Activated CD8-positive, alpha-beta T cell treated with anti-CD3 and anti-CD28 coated beads for 36 hours (primary cell): ENCODE measurements around the gene ZCCHC2. TPM values are rescaled to one million over a fixed set of nuclear protein-coding genes. Genes with fewer than 3 reads are reported as not detected.

Experiments used
- ATAC-seq: fragments of 200-7000 bp; cut with Tn5 transposase; one replicate; pipeline ENCODE4 v1.10.0; 2021; ENCODE audit warnings: mild to moderate bottlenecking, moderate library complexity
- CTCF ChIA-PET: fragments of 350-600 bp; sonication (Branson Sonifier 250); formaldehyde crosslinking; loops from one replicate; lab custom pipeline; 2021; ENCODE audit warnings: antibody characterized with exemption; lab: Charles Lee
- POLR2A ChIA-PET: fragments of 350-600 bp; sonication (Branson Sonifier 250); formaldehyde crosslinking; loops from one replicate; lab custom pipeline; 2021; ENCODE audit warnings: antibody characterized with exemption; lab: Charles Lee
- DNase-seq: peaks from one replicate; pipeline ENCODE4 v3.0.0-alpha.2; 2020
- H3K27ac Mint-ChIP-seq: one replicate; pipeline ENCODE4 v1.8.0; 2021; ENCODE audit warnings: mild to moderate bottlenecking, mixed read lengths
- H3K27me3 Mint-ChIP-seq: one replicate; pipeline ENCODE4 v1.8.0; 2021; ENCODE audit warnings: mixed read lengths
- H3K36me3 Mint-ChIP-seq: one replicate; pipeline ENCODE4 v1.8.0; 2021; ENCODE audit warnings: low read depth, mixed read lengths
- H3K4me1 Mint-ChIP-seq: one replicate; pipeline ENCODE4 v1.8.0; 2021; ENCODE audit warnings: low read depth, mixed read lengths
- H3K4me3 Mint-ChIP-seq: one replicate; pipeline ENCODE4 v1.8.0; 2021; ENCODE audit warnings: mild to moderate bottlenecking, moderate library complexity, mixed read lengths
- H3K9me3 Mint-ChIP-seq: one replicate; pipeline ENCODE4 v1.8.0; 2021; ENCODE audit warnings: mixed read lengths
- CTCF ChIP-seq: fragments of 200-600 bp; IDR thresholded peaks from one replicate; pipeline ENCODE4 v1.8.0; 2022; ENCODE audit warnings: antibody characterized with exemption, mild to moderate bottlenecking
- intact Hi-C: fragments of 100-400 bp; cut with micrococcal nuclease; formaldehyde crosslinking; loops from one replicate; pipeline ENCODE4 v1.10.0; 2022
- total RNA-seq, 2 experiments: library from RNA; stranded (reverse); gene quantifications; one replicate each; pipeline ENCODE4 v1.2.3, GENCODE V29; 2021

ZCCHC2 gene
- total RNA-seq, 2 experiments from 2014 or later: 31.7 to 33.4 TPM

GRCh38 chr18:62606106-62606505 lies 83.3 kb downstream of the ZCCHC2 start:
- Mint-ChIP-seq H3K27ac (no peak overlapping the region), H3K4me1 (no peaks in the 10 kb centered on the region), H3K9me3 (no peaks in the 10 kb centered on the region), H3K27me3 (peaks cover 24% of the 10 kb centered on the region), H3K36me3 (no peaks in the 10 kb centered on the region), H3K4me3 (no peak overlapping the region)
- no peak for DNase-seq
- intact Hi-C loops: no loop called here
- TF ChIP-seq CTCF: no peak
- ATAC-seq: no peak
- ChIA-PET CTCF (no interaction called here), POLR2A (no interaction called here)

GRCh38 chr18:62607302-62607701 lies 84.5 kb downstream of the ZCCHC2 start:
- Mint-ChIP-seq H3K4me3 (no peak overlapping the region), H3K27ac (no peak overlapping the region), H3K36me3 (no peaks in the 10 kb centered on the region), H3K9me3 (no peaks in the 10 kb centered on the region), H3K4me1 (no peaks in the 10 kb centered on the region), H3K27me3 (peaks cover 13% of the 10 kb centered on the region)
- ATAC-seq (no peak), DNase-seq (no peak)
- ChIA-PET CTCF (interaction anchor here (0.5 kb wide), 1 partner anchor 23 kb away, joined by 3 read pairs; no protein-coding TSS in a partner anchor), POLR2A (no interaction called here)
- intact Hi-C loops: no loop called here
- TF ChIP-seq CTCF: no peak

GRCh38 chr18:62607708-62608428 lies 85.0 kb downstream of the ZCCHC2 start:
- TF ChIP-seq CTCF: no peak
- H3K36me3 Mint-ChIP-seq: no peaks in the 10 kb centered on the region
- no peaks in the 10 kb centered on the region for H3K9me3 Mint-ChIP-seq
- peak; percentile 58 for ATAC-seq
- no peak overlapping the region for H3K4me3 Mint-ChIP-seq
- intact Hi-C loops: no loop called here
- no peaks in the 10 kb centered on the region for H3K4me1 Mint-ChIP-seq
- ChIA-PET POLR2A (no interaction called here), CTCF (interaction anchor here (0.5 to 0.6 kb wide), 2 partner anchors 23 to 56 kb away, joined by 3 to 4 read pairs; no protein-coding TSS in a partner anchor)
- H3K27me3 Mint-ChIP-seq: peaks cover 14% of the 10 kb centered on the region
- DNase-seq: no peak
- no peak overlapping the region for H3K27ac Mint-ChIP-seq

GRCh38 chr18:62609764-62610163 lies 86.9 kb downstream of the ZCCHC2 start:
- no peak overlapping the region for H3K4me3 Mint-ChIP-seq
- intact Hi-C loops: no loop called here
- no peaks in the 10 kb centered on the region for H3K4me1 Mint-ChIP-seq
- H3K27ac Mint-ChIP-seq: no peak overlapping the region
- H3K36me3 Mint-ChIP-seq: no peaks in the 10 kb centered on the region
- H3K9me3 Mint-ChIP-seq: no peaks in the 10 kb centered on the region
- no peak for DNase-seq
- CTCF ChIA-PET: no interaction called here
- POLR2A ChIA-PET: no interaction called here
- peaks cover 18% of the 10 kb centered on the region for H3K27me3 Mint-ChIP-seq
- ATAC-seq: no peak
- TF ChIP-seq CTCF: no peak

GRCh38 chr18:62610351-62610700 lies 87.5 kb downstream of the ZCCHC2 start:
- TF ChIP-seq CTCF: no peak
- ChIA-PET POLR2A (no interaction called here), CTCF (no interaction called here)
- Mint-ChIP-seq H3K36me3 (no peaks in the 10 kb centered on the region), H3K4me1 (no peaks in the 10 kb centered on the region), H3K4me3 (no peak overlapping the region), H3K27ac (no peak overlapping the region), H3K27me3 (peaks cover 19% of the 10 kb centered on the region), H3K9me3 (no peaks in the 10 kb centered on the region)
- intact Hi-C loops: no loop called here
- DNase-seq (no peak), ATAC-seq (no peak)
